Measurements from ENCODE around the gene DPYD.

DPYD gene

DNA sequence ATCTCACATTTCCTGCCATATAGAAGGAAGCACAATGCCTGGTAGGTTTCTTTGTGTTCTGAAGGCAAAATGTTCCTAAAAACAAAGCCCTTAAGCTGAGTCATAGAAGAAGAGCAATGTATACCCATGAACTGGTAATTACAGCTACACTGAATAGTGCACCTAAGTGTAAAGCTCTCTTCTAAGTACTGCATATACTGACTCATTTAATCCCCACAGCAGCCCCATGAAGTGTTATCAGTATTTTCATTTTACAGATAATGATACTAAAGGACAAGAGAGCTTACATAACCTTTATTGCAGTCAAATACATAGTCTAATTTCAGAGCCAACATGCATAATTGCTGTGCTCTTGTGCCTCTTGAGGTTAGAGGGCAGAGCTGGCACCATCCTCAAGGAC is 239.9 kb downstream of the DPYD start:
- no peak overlapping the region for H3K27ac ChIP-seq
- no peaks in the 10 kb centered on the region for H3K4me1 ChIP-seq (ENCODE audit: low read depth, poor library complexity, severe bottlenecking)
- no peak overlapping the region for H3K4me2 ChIP-seq
- no peak overlapping the region for H3K9ac ChIP-seq
- H3K36me3 ChIP-seq (ENCODE audit: insufficient read depth), result no peaks in the 10 kb centered on the region
- TF ChIP-seq, protein P1, sequence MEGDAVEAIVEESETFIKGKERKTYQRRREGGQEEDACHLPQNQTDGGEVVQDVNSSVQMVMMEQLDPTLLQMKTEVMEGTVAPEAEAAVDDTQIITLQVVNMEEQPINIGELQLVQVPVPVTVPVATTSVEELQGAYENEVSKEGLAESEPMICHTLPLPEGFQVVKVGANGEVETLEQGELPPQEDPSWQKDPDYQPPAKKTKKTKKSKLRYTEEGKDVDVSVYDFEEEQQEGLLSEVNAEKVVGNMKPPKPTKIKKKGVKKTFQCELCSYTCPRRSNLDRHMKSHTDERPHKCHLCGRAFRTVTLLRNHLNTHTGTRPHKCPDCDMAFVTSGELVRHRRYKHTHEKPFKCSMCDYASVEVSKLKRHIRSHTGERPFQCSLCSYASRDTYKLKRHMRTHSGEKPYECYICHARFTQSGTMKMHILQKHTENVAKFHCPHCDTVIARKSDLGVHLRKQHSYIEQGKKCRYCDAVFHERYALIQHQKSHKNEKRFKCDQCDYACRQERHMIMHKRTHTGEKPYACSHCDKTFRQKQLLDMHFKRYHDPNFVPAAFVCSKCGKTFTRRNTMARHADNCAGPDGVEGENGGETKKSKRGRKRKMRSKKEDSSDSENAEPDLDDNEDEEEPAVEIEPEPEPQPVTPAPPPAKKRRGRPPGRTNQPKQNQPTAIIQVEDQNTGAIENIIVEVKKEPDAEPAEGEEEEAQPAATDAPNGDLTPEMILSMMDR (conservative IDR thresholded peaks at IDR 0.05; ENCODE audit: low read depth, low read length), result no peak
- H3K27me3 ChIP-seq (ENCODE audit: insufficient read depth, low read depth), result no peaks in the 10 kb centered on the region
- H4K20me1 ChIP-seq (ENCODE audit: insufficient read depth), result no peaks in the 10 kb centered on the region
- no peaks in the 10 kb centered on the region for H3K79me2 ChIP-seq (ENCODE audit: insufficient read depth, low read depth)
- H3K4me3 ChIP-seq (IDR thresholded peaks at IDR 0.05; ENCODE audit: insufficient read depth, low read depth, low read length), result no peak overlapping the region
- H2AFZ ChIP-seq (ENCODE audit: low read depth), result no peak overlapping the region

GRCh38 chr1:97680470-97680869 is 240.4 kb downstream of the DPYD start:
- Histone ChIP-seq H3K4me1 (ENCODE audit: low read depth, poor library complexity, severe bottlenecking) (no peaks in the 10 kb centered on the region), H3K27ac (no peak overlapping the region), H3K79me2 (ENCODE audit: insufficient read depth, low read depth) (no peaks in the 10 kb centered on the region), H4K20me1 (ENCODE audit: insufficient read depth) (no peaks in the 10 kb centered on the region), H3K4me2 (no peak overlapping the region), H2AFZ (ENCODE audit: low read depth) (no peak overlapping the region), H3K36me3 (ENCODE audit: insufficient read depth) (no peaks in the 10 kb centered on the region), H3K9ac (no peak overlapping the region), H3K4me3 (IDR thresholded peaks at IDR 0.05; ENCODE audit: insufficient read depth, low read depth, low read length) (no peak overlapping the region), H3K27me3 (ENCODE audit: insufficient read depth, low read depth) (no peaks in the 10 kb centered on the region)
- TF ChIP-seq, protein P1 (conservative IDR thresholded peaks at IDR 0.05; ENCODE audit: low read depth, low read length), result no peak

DNA sequence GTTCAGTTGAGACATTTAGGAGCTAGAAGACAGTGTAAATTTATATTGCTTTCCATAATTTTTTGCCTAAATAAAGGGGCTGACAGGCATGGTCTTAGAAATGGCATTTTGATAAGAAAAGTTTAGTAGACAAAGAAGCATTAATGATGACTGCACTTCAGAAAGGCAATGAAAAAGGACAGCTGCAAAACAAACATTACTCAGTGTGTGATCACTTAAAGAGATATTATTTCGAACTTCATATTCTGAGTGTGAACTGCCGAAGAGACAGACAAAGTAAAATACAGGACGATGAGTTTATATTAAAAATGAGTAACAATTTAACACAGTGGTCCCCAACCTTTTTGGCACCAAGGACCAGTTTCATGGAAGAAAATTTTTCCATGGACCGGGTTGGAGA is 243.1 kb downstream of the DPYD start:
- Histone ChIP-seq H2AFZ (ENCODE audit: low read depth) (no peak overlapping the region), H3K9ac (no peak overlapping the region), H3K4me2 (no peak overlapping the region), H3K4me3 (IDR thresholded peaks at IDR 0.05; ENCODE audit: insufficient read depth, low read depth, low read length) (no peak overlapping the region), H3K4me1 (ENCODE audit: low read depth, poor library complexity, severe bottlenecking) (no peaks in the 10 kb centered on the region), H3K36me3 (ENCODE audit: insufficient read depth) (no peaks in the 10 kb centered on the region), H3K27ac (no peak overlapping the region), H3K79me2 (ENCODE audit: insufficient read depth, low read depth) (no peaks in the 10 kb centered on the region), H3K27me3 (ENCODE audit: insufficient read depth, low read depth) (no peaks in the 10 kb centered on the region), H4K20me1 (ENCODE audit: insufficient read depth) (no peaks in the 10 kb centered on the region)
- TF ChIP-seq, protein P1 (conservative IDR thresholded peaks at IDR 0.05; ENCODE audit: low read depth, low read length), result no peak

DNA sequence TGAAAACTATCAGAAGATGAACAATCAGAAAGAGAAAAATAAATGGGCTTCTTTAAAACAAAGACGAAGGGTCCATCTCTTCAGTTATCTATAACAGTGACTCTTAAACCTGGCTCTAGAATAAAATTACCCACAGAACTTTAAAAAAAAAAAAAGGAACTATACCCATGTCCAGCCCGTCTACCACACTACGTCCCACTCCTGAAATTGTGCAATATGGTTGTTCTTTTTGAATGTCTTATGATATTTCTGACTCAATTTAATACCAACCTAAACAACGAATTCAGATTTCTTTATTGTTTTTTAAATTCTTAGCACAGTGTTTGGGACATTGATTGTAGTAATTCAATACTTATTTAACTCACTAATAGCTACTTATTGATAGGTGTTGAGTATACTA is 246.3 kb downstream of the DPYD start:
- Histone ChIP-seq H3K9ac (no peak overlapping the region), H3K36me3 (ENCODE audit: insufficient read depth) (no peaks in the 10 kb centered on the region), H3K27me3 (ENCODE audit: insufficient read depth, low read depth) (no peaks in the 10 kb centered on the region), H3K4me3 (IDR thresholded peaks at IDR 0.05; ENCODE audit: insufficient read depth, low read depth, low read length) (no peak overlapping the region), H4K20me1 (ENCODE audit: insufficient read depth) (no peaks in the 10 kb centered on the region), H3K4me1 (ENCODE audit: low read depth, poor library complexity, severe bottlenecking) (no peaks in the 10 kb centered on the region), H3K79me2 (ENCODE audit: insufficient read depth, low read depth) (no peaks in the 10 kb centered on the region), H3K4me2 (no peak overlapping the region), H2AFZ (ENCODE audit: low read depth) (no peak overlapping the region), H3K27ac (no peak overlapping the region)
- TF ChIP-seq, protein P1 (conservative IDR thresholded peaks at IDR 0.05; ENCODE audit: low read depth, low read length), result no peak
